Measurements from ENCODE around the gene LIPC. TPM values are rescaled to one million over a fixed set of nuclear protein-coding genes. Genes with fewer than 3 reads are reported as not detected.

Gene LIPC
- total RNA-seq (2013), result 0.15 TPM
- polyA plus RNA-seq (under 1 TPM in 1 of 3 donors, not detected in 2; 0.37 TPM), polyA minus RNA-seq (0.16 TPM in 1 of 2 replicates, not detected in the other), total RNA-seq (0.07 to 2.9 (median 0.17) reads per million in 11 experiments)

DNA sequence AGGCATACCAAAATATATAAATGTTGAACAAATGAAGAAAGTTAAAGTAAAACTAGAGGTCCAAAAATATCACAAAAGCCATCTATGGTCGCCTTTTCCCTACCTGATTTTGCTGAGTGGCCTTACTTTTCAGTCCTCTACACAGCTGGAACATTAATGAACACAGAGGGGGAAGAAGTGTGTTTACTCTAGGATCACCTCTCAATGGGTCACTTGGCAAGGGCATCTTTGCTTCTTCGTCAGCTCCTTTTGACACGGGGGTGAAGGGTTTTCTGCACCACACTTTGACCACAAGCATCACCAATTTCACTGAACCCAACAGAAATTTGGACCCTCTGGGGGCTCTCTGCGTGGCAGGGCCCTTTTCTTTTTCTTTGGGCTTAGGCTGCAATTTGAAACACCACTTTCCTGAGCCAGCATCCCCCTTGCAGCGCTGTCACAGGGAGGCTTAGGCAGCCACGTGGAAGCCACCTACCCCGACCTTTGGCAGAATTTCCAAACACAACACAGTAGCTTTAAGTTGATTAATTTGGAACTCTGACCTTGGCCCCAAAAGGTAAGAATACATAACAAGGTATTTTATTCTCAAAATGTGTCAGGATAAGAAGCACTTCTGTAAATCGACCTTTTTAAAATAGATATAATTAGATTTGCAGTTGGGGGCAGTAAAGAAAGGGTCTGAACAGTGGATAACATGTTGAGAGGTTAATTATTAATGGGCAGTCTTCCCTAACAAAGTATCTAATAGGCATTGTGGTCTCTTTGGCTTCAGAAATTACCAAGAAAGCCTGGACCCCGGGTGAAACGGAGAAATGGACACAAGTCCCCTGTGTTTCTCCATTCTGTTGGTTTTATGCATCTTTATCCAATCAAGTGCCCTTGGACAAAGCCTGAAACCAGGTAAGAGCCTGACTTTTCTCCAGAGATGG lies at the start of gene LIPC:
Gene LIPC (plus strand): TSS at position 771 of the 929 bp plus-strand sequence. CDS start 42 bp downstream, at position 813.
- H3K36me3 ChIP-seq (replicated peaks in 1 of 2; ENCODE audit: control insufficient read depth in 1 of 2, insufficient read depth in 2 of 2, low read length in 2 of 2), result no peaks in the 10 kb centered on the region
- Mint-ChIP-seq H3K4me3 (no peak within 1 kb of the TSS), H3K27ac (peak within 1 kb of the TSS in 1 of 7 donors; percentile 62), H3K27me3 (ENCODE audit: low read depth in 3 of 3) (peaks cover 0 to 4% (median 3%) of the 10 kb centered on the region in 3 donors), H3K9me3 (peaks cover 0 to 3% (median 0%) of the 10 kb centered on the region in 7 donors), H3K36me3 (no peaks in the 10 kb centered on the region), H3K4me1 (peaks cover 2% of the 10 kb centered on the region)
- no peak for DNase-seq
- H3K4me1 ChIP-seq (ENCODE audit: control insufficient read depth in 1 of 2, insufficient read depth in 2 of 2, low read length in 2 of 2), result no peaks in the 10 kb centered on the region
- H3K4me3 ChIP-seq (replicated peaks in 1 of 3; ENCODE audit: low read depth in 2 of 3, low read length in 3 of 3), result no peak within 1 kb of the TSS
- no peaks in the 10 kb centered on the region for H4K20me1 ChIP-seq (ENCODE audit: insufficient read depth, low read length)
- no peak within 1 kb of the TSS for H3K27ac ChIP-seq (ENCODE audit: low read depth in 1 of 2, low read length in 2 of 2)
- no peaks in the 10 kb centered on the region for H3K27me3 ChIP-seq (ENCODE audit: control insufficient read depth in 2 of 2, insufficient read depth in 2 of 2, low read length in 2 of 2)
- intact Hi-C loops (cut with micrococcal nuclease), result no loop called here
- no peaks in the 10 kb centered on the region for H3K9me3 ChIP-seq (replicated peaks in 1 of 2; ENCODE audit: control insufficient read depth in 1 of 2, insufficient read depth in 1 of 2, low read length in 2 of 2)
- no peak within 1 kb of the TSS for H3K9ac ChIP-seq (ENCODE audit: insufficient read depth, low read length, poor library complexity, severe bottlenecking)
- H3K4me2 ChIP-seq (replicated peaks; ENCODE audit: extremely low read depth, low read length, poor library complexity, severe bottlenecking), result no peak within 1 kb of the TSS
- WGBS (ENCODE audit: insufficient coverage), result 100% methylated on average over 2 of the region's 10 CpGs
- TF ChIP-seq, protein P1, sequence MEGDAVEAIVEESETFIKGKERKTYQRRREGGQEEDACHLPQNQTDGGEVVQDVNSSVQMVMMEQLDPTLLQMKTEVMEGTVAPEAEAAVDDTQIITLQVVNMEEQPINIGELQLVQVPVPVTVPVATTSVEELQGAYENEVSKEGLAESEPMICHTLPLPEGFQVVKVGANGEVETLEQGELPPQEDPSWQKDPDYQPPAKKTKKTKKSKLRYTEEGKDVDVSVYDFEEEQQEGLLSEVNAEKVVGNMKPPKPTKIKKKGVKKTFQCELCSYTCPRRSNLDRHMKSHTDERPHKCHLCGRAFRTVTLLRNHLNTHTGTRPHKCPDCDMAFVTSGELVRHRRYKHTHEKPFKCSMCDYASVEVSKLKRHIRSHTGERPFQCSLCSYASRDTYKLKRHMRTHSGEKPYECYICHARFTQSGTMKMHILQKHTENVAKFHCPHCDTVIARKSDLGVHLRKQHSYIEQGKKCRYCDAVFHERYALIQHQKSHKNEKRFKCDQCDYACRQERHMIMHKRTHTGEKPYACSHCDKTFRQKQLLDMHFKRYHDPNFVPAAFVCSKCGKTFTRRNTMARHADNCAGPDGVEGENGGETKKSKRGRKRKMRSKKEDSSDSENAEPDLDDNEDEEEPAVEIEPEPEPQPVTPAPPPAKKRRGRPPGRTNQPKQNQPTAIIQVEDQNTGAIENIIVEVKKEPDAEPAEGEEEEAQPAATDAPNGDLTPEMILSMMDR (IDR thresholded peaks at IDR 0.05), result no peak
- H2AFZ ChIP-seq (ENCODE audit: insufficient read depth, low read depth, low read length, poor library complexity, severe bottlenecking), result no peak within 1 kb of the TSS
- H3K79me2 ChIP-seq (ENCODE audit: insufficient read depth, low read length), result no peaks in the 10 kb centered on the region

GRCh38 chr15:58383876-58384275 lies 47.9 kb upstream of the LIPC start:
- Histone ChIP-seq H3K79me2 (ENCODE audit: insufficient read depth, low read length) (no peaks in the 10 kb centered on the region), H3K4me2 (replicated peaks; ENCODE audit: extremely low read depth, low read length, poor library complexity, severe bottlenecking) (no peak overlapping the region), H2AFZ (ENCODE audit: insufficient read depth, low read depth, low read length, poor library complexity, severe bottlenecking) (no peak overlapping the region), H3K27ac (ENCODE audit: low read depth in 1 of 2, low read length in 2 of 2) (no peak overlapping the region), H3K27me3 (ENCODE audit: control insufficient read depth in 2 of 2, insufficient read depth in 2 of 2, low read length in 2 of 2) (no peaks in the 10 kb centered on the region), H3K9ac (ENCODE audit: insufficient read depth, low read length, poor library complexity, severe bottlenecking) (no peak overlapping the region), H3K36me3 (replicated peaks in 1 of 2; ENCODE audit: control insufficient read depth in 1 of 2, insufficient read depth in 2 of 2, low read length in 2 of 2) (no peaks in the 10 kb centered on the region), H4K20me1 (ENCODE audit: insufficient read depth, low read length) (no peaks in the 10 kb centered on the region), H3K4me1 (ENCODE audit: control insufficient read depth in 1 of 2, insufficient read depth in 2 of 2, low read length in 2 of 2) (no peaks in the 10 kb centered on the region), H3K4me3 (replicated peaks in 1 of 3; ENCODE audit: low read depth in 2 of 3, low read length in 3 of 3) (no peak overlapping the region), H3K9me3 (replicated peaks in 1 of 2; ENCODE audit: control insufficient read depth in 1 of 2, insufficient read depth in 1 of 2, low read length in 2 of 2) (no peaks in the 10 kb centered on the region)
- Mint-ChIP-seq H3K27me3 (ENCODE audit: low read depth in 3 of 3) (peaks cover 0 to 2% (median 0%) of the 10 kb centered on the region in 3 donors), H3K36me3 (no peaks in the 10 kb centered on the region), H3K9me3 (peaks cover 0 to 2% (median 0%) of the 10 kb centered on the region in 7 donors), H3K4me1 (peaks cover 11% of the 10 kb centered on the region), H3K27ac (no peak overlapping the region), H3K4me3 (no peak overlapping the region)
- 100% methylated on average over 1 of the region's 5 CpGs for WGBS (ENCODE audit: insufficient coverage)
- intact Hi-C loops (cut with micrococcal nuclease), result no loop called here
- TF ChIP-seq, protein P1 (IDR thresholded peaks at IDR 0.05), result no peak
- no peak for DNase-seq

All from CD14-positive monocyte (primary cell).